HG02610 (cell line): ENCODE results near the gene GUCA1C.

Experiments used
- ATAC-seq: cut with Tn5 transposase; IDR thresholded peaks from one replicate; pipeline ENCODE4 v1.9.1; 2021; ENCODE audit warnings: mild to moderate bottlenecking, moderate library complexity; ENCODE audit not compliant: unreplicated experiment

The GUCA1C gene

DNA sequence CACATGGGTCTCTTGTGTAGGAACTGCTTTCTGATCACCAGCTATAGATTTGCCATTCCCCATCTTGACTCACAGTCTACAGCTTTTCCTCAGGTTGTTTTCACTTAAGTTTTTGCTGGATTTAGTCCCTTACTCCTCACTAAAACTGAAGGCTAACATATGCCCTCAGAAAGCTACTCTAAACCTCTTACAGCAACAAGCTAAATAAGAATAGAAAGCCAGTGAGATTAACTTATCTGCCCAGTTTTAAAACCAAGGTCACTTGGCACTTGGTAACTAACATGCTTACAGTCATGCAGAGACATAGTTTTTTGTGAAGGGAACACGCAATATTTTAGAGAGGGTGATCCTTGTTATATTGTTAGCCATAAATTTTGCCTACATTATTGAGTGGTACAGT lies at the start of gene GUCA1C:
Gene GUCA1C (minus strand): TSS at position 180 of the 400 bp plus-strand sequence. CDS start 117 bp downstream, at position 63.
- no peak for ATAC-seq

- no peak for ATAC-seq
Measured at GRCh38 chr3:108998436-108998835, 44.8 kb upstream of the GUCA1C start.

DNA sequence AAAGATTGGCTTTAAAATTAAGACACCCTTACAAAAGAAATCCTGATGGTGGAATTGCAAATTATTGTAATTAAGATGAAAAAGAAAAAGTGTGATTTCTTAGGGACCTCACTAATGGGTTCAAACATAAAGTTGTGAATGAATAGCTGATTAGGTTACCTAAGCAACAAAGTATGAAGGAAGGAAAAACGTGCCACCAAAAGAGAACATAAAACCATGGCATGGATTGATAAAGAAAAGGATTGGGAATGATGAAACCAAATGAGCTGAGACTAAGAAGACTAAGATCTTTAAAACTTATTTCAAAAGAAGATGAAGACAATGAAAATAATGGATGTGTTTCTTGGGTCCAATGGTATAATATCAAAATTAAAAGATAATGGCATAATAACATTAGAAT lies 32.2 kb upstream of the GUCA1C start:
- no peak for ATAC-seq

- ATAC-seq: no peak
Measured at GRCh38 chr3:108983051-108983450, 29.4 kb upstream of the GUCA1C start.

- no peak for ATAC-seq
Measured at GRCh38 chr3:108976058-108976457, 22.4 kb upstream of the GUCA1C start.

DNA sequence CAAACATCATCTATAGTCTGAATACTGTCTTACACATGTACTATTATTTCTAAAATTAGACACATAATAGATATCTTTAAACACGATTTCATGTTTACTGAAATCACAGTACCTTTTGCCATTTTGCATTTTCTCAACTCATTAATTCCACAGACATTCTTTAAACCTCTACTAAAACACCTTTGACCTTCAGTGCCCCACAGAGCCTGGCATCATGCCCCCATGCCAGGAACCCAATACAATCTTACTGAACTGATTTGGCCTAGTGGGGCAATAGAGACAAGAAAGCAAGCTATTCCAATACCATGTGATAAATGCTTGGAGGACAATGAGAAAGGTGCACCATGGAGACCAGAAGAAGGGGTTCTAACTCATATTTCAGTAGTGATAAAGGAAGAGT lies 19.3 kb upstream of the GUCA1C start:
- no peak for ATAC-seq

DNA sequence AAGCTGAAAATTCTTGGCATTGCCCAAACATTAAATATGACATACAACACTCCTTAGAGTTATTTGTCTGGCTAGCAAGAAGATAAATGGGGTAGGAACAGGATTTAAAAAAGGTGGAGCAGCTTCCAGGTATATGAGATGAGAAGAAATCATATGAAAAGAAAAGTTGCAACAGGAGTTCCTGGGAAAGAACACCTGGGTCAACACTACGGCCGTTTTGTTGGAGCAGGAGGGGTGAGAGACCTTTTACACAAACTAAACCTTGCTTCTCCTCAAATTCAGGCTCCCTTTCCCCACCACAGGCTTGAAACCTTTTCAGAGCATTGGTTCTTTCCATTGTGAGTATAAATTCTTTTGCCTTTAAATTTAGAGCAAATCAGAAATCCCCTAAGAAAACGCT lies 18.8 kb upstream of the GUCA1C start:
- no peak for ATAC-seq

- no peak for ATAC-seq
Measured at GRCh38 chr3:108970561-108970960, 16.9 kb upstream of the GUCA1C start.

DNA sequence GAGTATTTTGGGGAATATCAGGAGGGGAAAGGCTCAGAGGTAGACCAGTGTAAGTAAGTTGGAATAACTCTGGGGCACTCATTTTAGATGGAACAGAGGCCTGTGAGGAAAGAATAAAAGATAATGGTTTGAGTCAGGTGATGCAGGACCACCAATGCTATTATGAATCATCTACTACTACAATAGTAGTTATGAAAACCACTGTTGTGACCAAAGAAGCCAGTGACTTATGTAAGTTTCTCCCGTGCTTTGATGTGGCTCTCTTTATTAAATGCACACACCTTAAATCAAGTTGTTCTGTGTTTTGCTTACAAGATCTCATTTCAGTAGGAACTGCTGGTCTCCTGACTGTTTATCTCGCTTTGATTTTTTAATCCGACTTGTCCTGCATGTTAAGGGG lies 13.1 kb upstream of the GUCA1C start:
- ATAC-seq: peak; percentile 71

- no peak for ATAC-seq
Measured at GRCh38 chr3:108959017-108959416, 5.3 kb upstream of the GUCA1C start.

DNA sequence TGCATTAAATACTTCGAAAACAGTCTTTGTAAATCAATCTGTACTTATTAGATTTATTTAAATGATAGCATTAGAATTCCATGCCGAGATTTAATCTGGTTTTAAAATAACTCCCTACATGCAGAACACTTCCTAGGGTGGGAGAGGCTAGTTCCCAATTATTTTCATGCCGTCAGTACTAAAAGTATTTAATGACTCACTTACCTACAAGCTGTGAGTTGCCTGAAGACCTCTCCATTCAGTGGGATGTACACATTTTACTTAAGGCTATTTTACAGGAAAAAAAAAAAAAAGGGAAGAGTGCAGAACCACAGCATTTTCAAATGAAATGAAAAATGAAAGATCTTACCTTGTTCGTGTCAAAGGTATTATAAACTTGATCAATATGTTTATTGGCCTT lies 469 bp downstream of the GUCA1C start:
- ATAC-seq: no peak

- ATAC-seq: no peak
Measured at GRCh38 chr3:108951820-108952501, 1.7 kb downstream of the GUCA1C start.

DNA sequence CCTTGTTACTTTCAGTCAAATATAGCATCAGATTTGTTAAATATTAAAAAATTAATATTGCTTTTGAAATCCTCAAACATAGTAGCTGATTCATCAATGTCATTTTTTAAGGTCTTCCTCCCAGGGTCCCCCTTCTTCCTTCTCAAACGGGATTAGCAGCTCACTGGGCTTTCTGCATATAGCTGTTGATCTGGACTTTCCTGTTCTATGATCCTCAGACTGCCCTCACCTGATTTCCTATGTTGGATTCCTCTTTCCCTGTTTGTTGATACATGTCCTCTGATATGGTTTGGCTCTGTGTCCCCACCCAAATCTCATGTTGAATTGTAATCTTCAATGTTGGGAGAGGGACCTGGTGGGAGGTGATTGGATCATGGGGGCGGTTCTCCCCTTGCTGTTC lies 5.8 kb downstream of the GUCA1C start:
- ATAC-seq: no peak

GRCh38 chr3:108946292-108947285 lies 7.1 kb downstream of the GUCA1C start:
- ATAC-seq: no peak

DNA sequence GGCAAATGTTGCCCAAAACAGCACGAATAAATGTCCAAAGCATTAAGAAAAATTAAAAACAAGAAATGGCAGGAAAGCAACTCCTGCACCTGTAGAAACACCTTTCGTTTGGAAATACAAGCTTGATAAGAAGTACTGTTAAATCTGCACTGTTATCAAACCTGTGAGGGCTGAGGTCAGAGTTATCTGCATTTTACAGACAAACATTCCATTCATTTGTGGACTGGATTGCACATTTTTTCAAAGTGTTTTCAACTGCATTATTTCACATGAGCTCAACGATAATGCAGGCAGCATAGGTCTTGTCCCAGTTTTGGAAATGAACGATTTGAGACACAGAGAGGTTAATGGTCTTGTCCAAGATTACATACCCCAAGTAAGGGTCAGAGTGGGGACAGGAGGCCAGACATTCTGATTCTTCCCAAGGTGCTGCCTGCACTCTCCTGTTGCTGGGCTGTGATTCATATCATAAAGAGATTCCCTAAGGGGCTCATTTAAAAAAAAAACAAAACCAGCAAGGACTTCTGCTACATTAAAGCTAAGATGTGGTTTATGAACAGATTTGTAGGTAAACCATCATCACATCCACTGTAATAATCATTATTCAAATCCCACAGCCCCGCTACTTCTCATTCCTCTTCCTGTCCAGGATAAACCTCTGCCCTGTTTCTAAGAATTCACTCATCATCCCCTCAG lies 13.0 kb downstream of the GUCA1C start:
- no peak for ATAC-seq

- no peak for ATAC-seq
Measured at GRCh38 chr3:108940166-108940565, 13.5 kb downstream of the GUCA1C start.

- ATAC-seq: no peak
Measured at GRCh38 chr3:108936924-108937689, 16.6 kb downstream of the GUCA1C start.

DNA sequence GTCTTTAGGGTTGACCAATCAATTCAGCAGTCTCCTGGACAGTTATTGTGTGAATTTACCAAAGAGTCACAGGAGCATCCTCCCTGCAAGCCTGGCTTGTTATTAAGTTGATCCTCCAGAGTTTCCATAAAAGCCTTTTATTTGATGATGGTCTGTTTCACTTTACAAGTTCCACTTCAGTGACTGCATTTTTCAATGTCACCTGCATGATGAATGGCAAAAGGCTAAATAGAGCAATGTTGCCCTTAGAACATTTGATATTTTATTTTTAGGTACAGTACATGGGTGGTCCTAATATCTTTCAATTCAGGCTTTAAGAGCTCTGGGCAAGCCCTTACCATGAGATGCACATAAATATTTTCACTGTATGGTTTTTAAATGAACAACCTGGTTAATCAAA lies 22.6 kb downstream of the GUCA1C start:
- ATAC-seq: no peak

- no peak for ATAC-seq
Measured at GRCh38 chr3:108918866-108919265, 34.8 kb downstream of the GUCA1C start.

- ATAC-seq: peak; percentile 88
Measured at GRCh38 chr3:108914774-108915641, 38.7 kb downstream of the GUCA1C start.
